AG04450 (cell line): ENCODE measurements around the gene CDYL2. TPM values are rescaled to one million over a fixed set of nuclear protein-coding genes. Genes with fewer than 3 reads are reported as not detected.
"Not testable (repeated sequence)": the region's sequence is repeated elsewhere in the genome, so short reads cannot be mapped to it uniquely, and the experiment has no call there.

ENCODE experiments used
- CTCF ChIA-PET: fragments of 300-600, 350-600 bp; formaldehyde crosslinking; extraction: SDS; loops from one replicate; lab custom pipeline; 2022; ENCODE audit warnings: antibody characterized with exemption, inconsistent platforms; lab: Charles Lee
- POLR2A ChIA-PET: fragments of 350-600 bp; formaldehyde crosslinking; extraction: SDS; loops from one replicate; lab custom pipeline; 2021; ENCODE audit warnings: antibody characterized with exemption, inconsistent platforms; lab: Yijun Ruan, JAX
- DNase-seq: peaks from one replicate; pipeline ENCODE4 v3.0.0-alpha.2; 2011; ENCODE audit warnings: low read depth, low spot score
- H3K27ac ChIP-seq: one replicate; pipeline ENCODE4 v1.5.1; 2012; ENCODE audit warnings: low read depth, low read length, control low read depth
- H3K27me3 ChIP-seq: one replicate; pipeline ENCODE4 v1.6.0; 2012; ENCODE audit warnings: low read length; ENCODE audit not compliant: control insufficient read depth, insufficient read depth
- H3K4me3 ChIP-seq: 2 replicates; pipeline ENCODE4 v1.5.1; 2011; ENCODE audit warnings: mild to moderate bottlenecking, low read depth, low read length, control low read depth
- H3K9me3 ChIP-seq: 2 replicates; pipeline ENCODE4 v1.5.1; 2012; ENCODE audit warnings: low read length; ENCODE audit not compliant: control insufficient read depth, insufficient read depth
- polyA plus RNA-seq: library from polyadenylated mRNA; depleted of rRNA; stranded (reverse); fragments of >200 nt; gene quantifications from 2 replicates; pipeline ENCODE4 v1.2.3, GENCODE V29; 2011
- TF ChIP-seq, protein P1 (sequence below): IDR thresholded peaks from 2 replicates; pipeline ENCODE4 v1.5.1; 2011; ENCODE audit warnings: low read depth, low read length, control low read depth, inconsistent platforms

Gene CDYL2
- polyA plus RNA-seq, 1 experiment: 2.3 TPM

DNA sequence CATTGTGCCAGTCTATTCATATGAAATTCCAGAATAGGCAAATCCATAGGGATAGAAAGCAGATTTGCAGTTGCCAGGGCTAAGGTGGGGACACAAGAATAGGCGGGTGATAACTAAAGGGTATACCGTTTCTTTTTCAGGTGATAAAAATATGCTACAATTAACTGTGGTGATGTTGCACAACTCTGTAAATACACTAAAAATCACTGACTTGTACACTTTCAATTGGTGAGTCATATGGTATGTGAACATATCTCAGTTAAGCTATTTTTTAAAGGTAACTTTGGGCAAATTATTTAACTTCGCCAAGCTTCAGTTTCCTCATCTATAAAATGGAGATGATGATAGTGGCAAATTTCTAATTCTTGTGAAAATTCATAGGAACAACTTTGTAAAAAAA, 65.9 kb downstream of the CDYL2 start:
- POLR2A ChIA-PET: no interaction called here
- CTCF ChIA-PET: no interaction called here
- no peak for DNase-seq
- no peak overlapping the region for H3K27ac ChIP-seq
- no peaks in the 10 kb centered on the region; the same call in 1 of the 2 replicates for H3K9me3 ChIP-seq
- TF ChIP-seq, protein P1, sequence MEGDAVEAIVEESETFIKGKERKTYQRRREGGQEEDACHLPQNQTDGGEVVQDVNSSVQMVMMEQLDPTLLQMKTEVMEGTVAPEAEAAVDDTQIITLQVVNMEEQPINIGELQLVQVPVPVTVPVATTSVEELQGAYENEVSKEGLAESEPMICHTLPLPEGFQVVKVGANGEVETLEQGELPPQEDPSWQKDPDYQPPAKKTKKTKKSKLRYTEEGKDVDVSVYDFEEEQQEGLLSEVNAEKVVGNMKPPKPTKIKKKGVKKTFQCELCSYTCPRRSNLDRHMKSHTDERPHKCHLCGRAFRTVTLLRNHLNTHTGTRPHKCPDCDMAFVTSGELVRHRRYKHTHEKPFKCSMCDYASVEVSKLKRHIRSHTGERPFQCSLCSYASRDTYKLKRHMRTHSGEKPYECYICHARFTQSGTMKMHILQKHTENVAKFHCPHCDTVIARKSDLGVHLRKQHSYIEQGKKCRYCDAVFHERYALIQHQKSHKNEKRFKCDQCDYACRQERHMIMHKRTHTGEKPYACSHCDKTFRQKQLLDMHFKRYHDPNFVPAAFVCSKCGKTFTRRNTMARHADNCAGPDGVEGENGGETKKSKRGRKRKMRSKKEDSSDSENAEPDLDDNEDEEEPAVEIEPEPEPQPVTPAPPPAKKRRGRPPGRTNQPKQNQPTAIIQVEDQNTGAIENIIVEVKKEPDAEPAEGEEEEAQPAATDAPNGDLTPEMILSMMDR: no peak
- H3K27me3 ChIP-seq: no peaks in the 10 kb centered on the region
- H3K4me3 ChIP-seq: no peak overlapping the region

DNA sequence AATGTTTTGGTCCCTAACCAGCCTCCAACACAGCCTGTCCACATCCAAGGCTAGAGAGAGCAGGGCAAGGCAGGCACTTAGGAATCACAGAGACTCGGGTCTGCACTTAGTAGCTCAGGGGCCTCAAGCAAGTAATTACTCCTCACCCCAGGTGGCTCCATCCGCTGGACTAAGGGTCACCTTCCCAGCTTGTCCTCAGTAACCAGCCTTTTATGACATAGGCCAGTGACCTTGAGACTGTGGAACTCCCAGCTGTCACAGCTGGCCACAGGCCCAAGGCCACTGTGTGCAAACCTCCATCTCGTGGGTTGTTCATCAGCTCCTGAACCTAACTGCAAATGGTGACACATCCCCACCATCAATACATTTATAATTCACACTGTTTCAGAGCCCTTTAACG, 68.6 kb downstream of the CDYL2 start:
- Histone ChIP-seq H3K27ac (no peak overlapping the region), H3K9me3 (no peaks in the 10 kb centered on the region; the same call in 1 of the 2 replicates), H3K4me3 (no peak overlapping the region), H3K27me3 (no peaks in the 10 kb centered on the region)
- CTCF ChIA-PET: no interaction called here
- POLR2A ChIA-PET: no interaction called here
- TF ChIP-seq, protein P1: no peak
- no peak for DNase-seq

DNA sequence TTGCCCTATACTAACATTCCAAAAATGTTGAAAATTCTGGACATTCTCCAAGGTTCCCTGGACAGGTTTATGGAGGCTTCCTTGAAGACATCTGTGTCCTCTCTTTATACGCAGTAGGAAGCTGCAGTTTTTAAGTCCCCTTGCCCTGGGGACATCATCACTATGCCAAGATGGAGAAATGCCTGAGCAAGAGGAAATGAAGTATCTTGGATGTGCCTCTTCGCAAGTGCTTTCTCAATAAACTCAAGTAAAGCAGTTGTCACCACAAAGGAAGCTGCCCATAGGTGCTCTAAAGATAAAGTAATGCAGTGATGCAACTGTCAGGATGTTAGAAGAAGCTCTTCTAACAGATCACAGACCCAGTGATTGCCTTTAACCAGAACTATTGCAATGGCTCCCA, 71.0 kb downstream of the CDYL2 start:
- H3K27me3 ChIP-seq: no peaks in the 10 kb centered on the region
- CTCF ChIA-PET: no interaction called here
- DNase-seq: no peak
- TF ChIP-seq, protein P1: no peak
- no peak overlapping the region for H3K4me3 ChIP-seq
- POLR2A ChIA-PET: no interaction called here
- no peaks in the 10 kb centered on the region for H3K9me3 ChIP-seq
- no peak overlapping the region for H3K27ac ChIP-seq

DNA sequence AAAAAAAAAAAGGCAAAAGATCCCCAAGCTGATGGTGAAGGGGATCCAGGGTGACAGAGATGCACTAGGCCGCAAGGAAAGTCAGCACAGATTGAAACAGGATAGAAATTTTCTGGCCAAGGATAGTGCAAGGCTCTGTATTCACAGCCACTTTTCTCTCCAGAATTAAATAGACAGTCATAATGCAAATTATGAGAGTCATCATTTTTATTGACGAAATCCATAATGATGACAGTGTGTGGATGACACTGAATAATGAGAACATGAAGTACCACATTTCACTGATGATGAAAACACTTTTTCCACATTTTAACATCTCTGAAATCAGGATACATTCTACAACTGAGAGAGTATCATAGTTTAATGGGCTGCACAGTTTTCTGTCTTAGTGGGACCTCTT, 72.5 kb downstream of the CDYL2 start:
- Histone ChIP-seq H3K4me3 (no peak overlapping the region), H3K27ac (no peak overlapping the region), H3K27me3 (no peaks in the 10 kb centered on the region), H3K9me3 (no peaks in the 10 kb centered on the region)
- TF ChIP-seq, protein P1: no peak
- ChIA-PET CTCF (no interaction called here), POLR2A (no interaction called here)
- no peak for DNase-seq

DNA sequence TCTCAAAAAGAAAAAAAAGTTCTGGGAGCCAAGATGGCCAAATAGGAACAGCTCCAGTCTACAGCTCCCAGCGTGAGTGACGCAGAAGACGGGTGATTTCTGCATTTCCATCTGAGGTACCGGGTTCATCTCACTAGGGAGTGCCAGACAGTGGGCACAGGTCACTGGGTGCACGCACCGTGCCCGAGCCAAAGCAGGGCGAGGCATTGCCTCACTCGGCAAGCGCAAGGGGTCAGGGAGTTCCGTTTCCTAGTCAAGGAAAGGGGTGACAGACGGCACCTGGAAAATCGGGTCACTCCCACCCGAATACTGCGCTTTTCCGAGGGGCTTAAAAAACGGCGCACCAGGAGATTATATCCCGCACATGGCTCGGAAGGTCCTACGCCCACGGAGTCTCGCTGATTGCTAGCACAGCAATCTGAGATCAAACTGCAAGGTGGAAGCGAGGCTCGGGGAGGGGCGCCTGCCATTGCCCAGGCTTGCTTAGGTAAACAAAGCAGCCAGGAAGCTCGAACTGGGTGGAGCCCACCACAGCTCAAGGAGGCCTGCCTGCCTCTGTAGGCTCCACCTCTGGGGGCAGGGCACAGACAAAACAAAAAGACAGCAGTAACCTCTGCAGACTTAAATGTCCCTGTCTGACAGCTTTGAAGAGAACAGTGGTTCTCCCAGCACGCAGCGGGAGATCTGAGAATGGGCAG, 77.2 kb downstream of the CDYL2 start:
- POLR2A ChIA-PET, DNase-seq, H3K27ac ChIP-seq, H3K27me3 ChIP-seq, CTCF ChIA-PET, H3K9me3 ChIP-seq, H3K4me3 ChIP-seq: not testable (repeated sequence)
